Smooth muscle cell (in vitro differentiated cells): ENCODE data around the gene ZNF850. TPM values are rescaled to one million over a fixed set of nuclear protein-coding genes. Genes with fewer than 3 reads are reported as not detected.

Experiments used
- DNase-seq: peaks from one replicate; lab custom pipeline; 2025; ENCODE audit not compliant: unreplicated experiment; lab: John Stamatoyannopoulos, UW
- H2AFZ ChIP-seq: fragments of 200-600 bp; sonication (generic); 2 replicates; pipeline ENCODE4 v1.6.0; 2016; ENCODE audit warnings: antibody characterized with exemption, low read depth, mild to moderate bottlenecking
- H3F3A ChIP-seq: fragments of 200-600 bp; sonication (generic); 2 replicates; pipeline ENCODE4 v1.6.0; 2017; ENCODE audit warnings: antibody characterized with exemption, low read depth
- H3K27ac ChIP-seq: fragments of 200-600 bp; sonication (generic); 2 replicates; pipeline ENCODE4 v1.5.1; 2016; ENCODE audit warnings: low read depth, mild to moderate bottlenecking
- H3K27me3 ChIP-seq: fragments of 200-600 bp; sonication (generic); 2 replicates; pipeline ENCODE4 v1.6.1; 2016; ENCODE audit warnings: low read depth, mild to moderate bottlenecking
- H3K36me3 ChIP-seq: fragments of 200-600 bp; sonication (generic); 2 replicates; pipeline ENCODE4 v1.5.1; 2016; ENCODE audit warnings: low read depth
- H3K4me1 ChIP-seq: fragments of 200-600 bp; sonication (generic); 2 replicates; pipeline ENCODE4 v1.5.1; 2016; ENCODE audit warnings: low read depth
- H3K4me2 ChIP-seq: fragments of 200-600 bp; sonication (generic); 2 replicates; pipeline ENCODE4 v1.6.0; 2016; ENCODE audit warnings: mild to moderate bottlenecking
- H3K4me3 ChIP-seq: fragments of 200-600 bp; sonication (generic); 2 replicates; pipeline ENCODE4 v1.5.1; 2016; ENCODE audit warnings: mild to moderate bottlenecking
- H3K79me2 ChIP-seq: fragments of 200-600 bp; sonication (generic); 2 replicates; pipeline ENCODE4 v1.6.0; 2016; ENCODE audit warnings: low read depth, mild to moderate bottlenecking
- H3K9ac ChIP-seq: fragments of 200-600 bp; sonication (generic); 2 replicates; pipeline ENCODE4 v1.6.0; 2016; ENCODE audit warnings: low read depth
- H3K9me3 ChIP-seq: fragments of 200-600 bp; sonication (generic); replicated peaks from 2 replicates; pipeline ENCODE4 v1.5.1; 2016; ENCODE audit warnings: low read depth
- H4K20me1 ChIP-seq: fragments of 200-600 bp; sonication (generic); 2 replicates; pipeline ENCODE4 v1.6.0; 2016; ENCODE audit warnings: low read depth
- CTCF ChIP-seq: fragments of 200-600 bp; sonication (generic); IDR thresholded peaks from 2 replicates; pipeline ENCODE4 v1.5.1; 2017; ENCODE audit warnings: borderline replicate concordance, mild to moderate bottlenecking, antibody characterized with exemption; ENCODE audit not compliant: insufficient read depth, poor library complexity, severe bottlenecking
- WGBS: methylation state at CpG from one replicate; pipeline ENCODE4 v1.1.7; 2016; ENCODE audit warnings: low lambda C conversion rate; 5-methylcytosine and 5-hydroxymethylcytosine counted together
- polyA plus RNA-seq: library from polyadenylated mRNA; unstranded; fragments of >200 nt; fragmentation: Nextera tagmentation; extraction: Ambion mirVana; gene quantifications from 2 replicates; pipeline ENCODE4 v1.2.1, GENCODE V29; 2016
- total RNA-seq: library from RNA; depleted of rRNA; stranded (reverse); fragments of >200 nt; gene quantifications from 2 replicates; pipeline ENCODE4 v1.2.3, GENCODE V29; 2014

ZNF850 gene
- total and polyA plus RNA-seq, 2 experiments from 2014 or later, result 0.78 to 2.8 TPM

- 31% methylated on average over 20 of the region's 20 CpGs for WGBS
- peaks cover 7% of the 10 kb centered on the region for H3K4me1 ChIP-seq
- H3F3A ChIP-seq, result peaks cover 7% of the 10 kb centered on the region
- no peaks in the 10 kb centered on the region for H3K27me3 ChIP-seq
- peaks cover 25% of the 10 kb centered on the region for H3K36me3 ChIP-seq
- H3K9me3 ChIP-seq, result no peaks in the 10 kb centered on the region
- no peak overlapping the region for H3K27ac ChIP-seq
- DNase-seq, result no peak
- H3K9ac ChIP-seq, result no peak overlapping the region
- no peaks in the 10 kb centered on the region for H4K20me1 ChIP-seq
- peak overlapping the region; percentile 86 for H3K4me3 ChIP-seq
- peaks cover 34% of the 10 kb centered on the region for H3K79me2 ChIP-seq
- no peak for TF ChIP-seq CTCF
- peak overlapping the region; percentile 87 for H3K4me2 ChIP-seq
- H2AFZ ChIP-seq, result peak overlapping the region; percentile 94
Observed at GRCh38 chr19:36686365-36687213, 86.0 kb downstream of the ZNF850 start.

DNA sequence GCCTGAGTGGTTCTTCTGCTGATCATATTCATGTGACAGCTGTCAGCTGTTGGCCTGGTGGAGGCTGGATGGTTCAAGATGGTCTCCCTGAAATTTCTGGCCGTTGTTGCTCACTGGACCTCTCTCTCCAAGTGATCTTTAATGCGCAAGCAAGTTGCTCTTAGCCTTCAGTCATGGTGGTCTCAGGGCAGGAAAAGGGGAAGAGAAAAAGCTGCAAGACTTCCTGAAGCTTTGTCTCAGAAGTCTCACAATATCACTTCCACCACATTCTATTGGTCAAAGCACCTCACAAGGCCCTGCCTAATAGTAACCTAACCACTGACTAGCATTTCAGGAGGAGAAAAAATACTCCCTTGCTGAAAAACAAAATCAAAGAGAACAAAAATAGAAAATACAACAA, 86.8 kb downstream of the ZNF850 start:
- Histone ChIP-seq H3K9me3 (no peaks in the 10 kb centered on the region), H3K4me3 (no peak overlapping the region), H3F3A (peaks cover 7% of the 10 kb centered on the region), H3K27me3 (no peaks in the 10 kb centered on the region), H3K4me1 (peaks cover 7% of the 10 kb centered on the region), H4K20me1 (no peaks in the 10 kb centered on the region), H3K79me2 (peaks cover 29% of the 10 kb centered on the region), H3K27ac (no peak overlapping the region), H3K36me3 (peaks cover 18% of the 10 kb centered on the region), H3K9ac (no peak overlapping the region), H3K4me2 (no peak overlapping the region), H2AFZ (no peak overlapping the region)
- DNase-seq, result no peak
- WGBS, result 95% methylated on average over 2 of the region's 2 CpGs
- TF ChIP-seq CTCF, result no peak

DNA sequence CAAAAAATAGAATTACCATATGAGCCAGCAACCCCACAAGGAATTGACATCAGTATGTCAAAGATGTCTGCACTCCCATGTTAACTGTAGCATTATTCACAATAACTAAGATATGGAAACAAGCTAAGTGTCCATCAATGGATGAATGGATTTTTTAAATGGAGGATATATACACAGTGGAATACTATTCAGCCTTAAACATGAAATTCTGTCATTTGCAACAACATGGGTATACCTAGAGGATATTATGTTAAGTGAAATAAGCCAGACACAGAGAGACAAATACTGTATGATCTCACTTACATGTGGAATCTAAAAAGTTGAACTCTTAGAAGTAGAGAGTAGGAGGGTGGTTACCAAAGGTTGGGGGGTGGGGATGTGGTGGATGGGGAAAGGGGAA, 93.2 kb downstream of the ZNF850 start:
- Histone ChIP-seq H3K79me2 (no peaks in the 10 kb centered on the region), H2AFZ (no peak overlapping the region), H3F3A (no peaks in the 10 kb centered on the region), H3K4me2 (no peak overlapping the region), H3K4me3 (no peak overlapping the region), H3K27me3 (no peaks in the 10 kb centered on the region), H3K27ac (no peak overlapping the region), H3K9me3 (no peaks in the 10 kb centered on the region), H4K20me1 (no peaks in the 10 kb centered on the region), H3K36me3 (peaks cover 7% of the 10 kb centered on the region), H3K4me1 (no peaks in the 10 kb centered on the region), H3K9ac (no peak overlapping the region)
- TF ChIP-seq CTCF, result no peak
- no peak for DNase-seq

- Histone ChIP-seq H3K36me3 (peaks cover 4% of the 10 kb centered on the region), H3K27ac (no peak overlapping the region), H3K9me3 (no peaks in the 10 kb centered on the region), H3K4me1 (no peaks in the 10 kb centered on the region), H3K9ac (no peak overlapping the region), H3K79me2 (peaks cover 19% of the 10 kb centered on the region), H4K20me1 (no peaks in the 10 kb centered on the region), H3K27me3 (no peaks in the 10 kb centered on the region), H3K4me2 (no peak overlapping the region), H3F3A (no peaks in the 10 kb centered on the region), H3K4me3 (no peak overlapping the region), H2AFZ (no peak overlapping the region)
- no peak for TF ChIP-seq CTCF
- DNase-seq, result no peak
- WGBS, result 98% methylated on average over 2 of the region's 2 CpGs
Observed at GRCh38 chr19:36674201-36674600, 98.4 kb downstream of the ZNF850 start.
